ENCODE data around the gene BARHL2.

Gene BARHL2

DNA sequence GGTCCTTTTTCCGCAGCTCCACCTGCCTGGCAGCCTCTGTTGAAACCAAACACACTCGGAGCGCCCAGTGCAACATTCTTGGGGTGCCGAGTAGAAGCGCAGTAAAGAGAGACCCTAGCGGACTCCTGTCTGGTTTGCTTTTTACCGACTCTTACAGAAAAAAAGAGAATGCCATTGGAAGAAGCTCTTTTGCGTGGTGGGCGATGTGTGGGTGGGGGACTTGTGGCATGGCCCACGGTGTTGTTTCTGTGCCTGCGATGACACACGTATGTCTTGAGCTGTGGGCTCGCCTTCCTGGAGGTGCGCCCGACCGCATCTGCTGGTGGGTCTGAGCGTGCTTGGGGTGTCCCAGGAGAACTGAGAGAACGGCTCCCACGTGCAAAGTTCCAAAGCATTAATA, 7.3 kb upstream of the BARHL2 start:
- DNase-seq: no peak

DNA sequence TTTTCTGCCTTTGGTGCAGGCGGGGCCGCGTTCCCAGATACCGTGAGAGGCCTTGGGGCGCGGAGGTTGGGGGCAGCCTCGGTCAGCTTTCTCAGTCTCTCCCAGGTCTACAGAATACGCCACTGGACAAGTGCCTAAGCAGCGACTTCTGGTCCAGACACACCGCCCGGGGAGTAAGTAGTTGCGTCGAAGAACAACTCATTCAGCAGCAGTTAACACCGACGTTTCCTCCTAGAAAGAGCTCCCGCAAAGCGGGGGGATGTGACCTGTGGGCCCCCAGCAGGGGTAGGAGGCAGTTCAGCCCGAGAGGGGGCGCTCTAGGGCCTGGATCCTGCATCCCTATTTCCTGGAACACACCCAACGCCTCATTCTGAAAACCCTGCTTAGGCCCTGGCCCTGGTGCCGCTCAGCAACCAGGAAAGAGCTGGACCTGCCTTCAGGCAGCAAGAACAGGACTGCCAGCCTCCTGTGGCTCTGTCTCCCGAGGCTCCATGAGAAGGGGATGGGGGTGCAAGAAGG, 6.5 kb upstream of the BARHL2 start:
- DNase-seq: no peak

- no peak for DNase-seq
These were observed 5.9 kb upstream of the BARHL2 start for GRCh38 chr1:90722874-90723589.

- DNase-seq: peak; percentile 3
These were observed 4.4 kb upstream of the BARHL2 start for GRCh38 chr1:90721210-90722194.

DNA sequence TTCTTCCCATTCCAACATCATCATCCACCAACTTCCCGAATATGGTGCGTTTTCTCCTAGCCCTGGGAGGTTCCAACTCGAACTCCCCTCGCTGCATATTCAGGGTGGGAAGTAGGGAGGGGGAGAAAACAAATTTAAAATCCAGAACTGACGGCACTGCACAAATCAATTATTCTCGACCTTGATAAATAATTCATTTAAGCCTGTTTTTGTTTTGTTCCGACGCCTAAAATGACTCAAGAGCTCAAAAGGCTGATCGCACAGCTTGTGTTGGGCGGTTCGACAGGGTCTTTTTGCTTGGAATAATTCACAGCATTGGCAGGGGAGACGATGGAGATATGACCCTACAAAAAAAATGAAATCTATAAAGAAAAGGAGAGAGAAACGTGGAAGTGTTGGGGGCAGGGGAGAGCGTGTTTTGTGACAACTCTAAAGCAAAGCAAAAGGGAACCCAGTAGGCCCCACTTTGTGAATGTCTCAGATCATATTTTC, 3.1 kb upstream of the BARHL2 start:
- no peak for DNase-seq

DNA sequence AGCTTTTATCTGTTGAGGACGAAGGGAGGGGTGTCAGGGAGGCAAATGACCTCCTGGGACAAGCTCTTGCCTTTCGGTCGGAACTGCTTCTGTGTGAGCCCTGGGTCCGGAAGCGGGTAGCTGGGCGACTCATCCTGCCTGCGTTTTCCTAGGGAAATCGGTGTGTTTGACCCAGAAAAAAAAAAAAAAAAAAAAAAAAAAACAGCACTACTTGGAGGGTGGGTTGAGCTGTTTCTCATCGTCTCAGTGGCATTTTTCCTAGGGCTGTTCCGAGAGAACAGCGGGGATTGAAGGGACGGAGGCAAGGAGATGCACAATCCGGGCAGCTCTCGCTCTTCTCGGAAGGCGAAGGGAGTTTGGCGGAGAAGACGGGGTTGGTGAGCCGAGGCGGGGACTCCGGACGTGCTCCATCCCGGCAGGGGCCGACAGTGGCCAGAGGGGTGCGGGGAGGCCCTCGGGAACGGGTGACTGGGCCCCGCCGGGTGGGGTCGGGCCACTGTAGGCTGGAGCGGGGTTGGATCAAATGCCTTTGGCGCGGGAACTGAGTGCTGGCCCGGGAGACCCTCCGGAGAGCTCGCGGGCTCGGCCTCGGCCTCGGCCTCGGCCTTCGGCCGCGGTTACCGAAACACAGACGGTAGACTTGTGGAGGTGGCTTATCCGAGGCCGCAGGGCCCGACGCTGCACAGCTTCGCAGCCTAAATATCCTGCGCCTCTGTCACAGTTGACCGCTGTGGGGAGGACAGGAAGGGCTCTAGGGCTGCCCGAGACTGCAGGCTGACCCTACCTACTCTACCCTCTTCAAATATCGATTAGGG, 2.4 kb upstream of the BARHL2 start:
- DNase-seq: no peak

- no peak for DNase-seq
These were observed 1.6 kb upstream of the BARHL2 start for GRCh38 chr1:90718411-90719329.

DNA sequence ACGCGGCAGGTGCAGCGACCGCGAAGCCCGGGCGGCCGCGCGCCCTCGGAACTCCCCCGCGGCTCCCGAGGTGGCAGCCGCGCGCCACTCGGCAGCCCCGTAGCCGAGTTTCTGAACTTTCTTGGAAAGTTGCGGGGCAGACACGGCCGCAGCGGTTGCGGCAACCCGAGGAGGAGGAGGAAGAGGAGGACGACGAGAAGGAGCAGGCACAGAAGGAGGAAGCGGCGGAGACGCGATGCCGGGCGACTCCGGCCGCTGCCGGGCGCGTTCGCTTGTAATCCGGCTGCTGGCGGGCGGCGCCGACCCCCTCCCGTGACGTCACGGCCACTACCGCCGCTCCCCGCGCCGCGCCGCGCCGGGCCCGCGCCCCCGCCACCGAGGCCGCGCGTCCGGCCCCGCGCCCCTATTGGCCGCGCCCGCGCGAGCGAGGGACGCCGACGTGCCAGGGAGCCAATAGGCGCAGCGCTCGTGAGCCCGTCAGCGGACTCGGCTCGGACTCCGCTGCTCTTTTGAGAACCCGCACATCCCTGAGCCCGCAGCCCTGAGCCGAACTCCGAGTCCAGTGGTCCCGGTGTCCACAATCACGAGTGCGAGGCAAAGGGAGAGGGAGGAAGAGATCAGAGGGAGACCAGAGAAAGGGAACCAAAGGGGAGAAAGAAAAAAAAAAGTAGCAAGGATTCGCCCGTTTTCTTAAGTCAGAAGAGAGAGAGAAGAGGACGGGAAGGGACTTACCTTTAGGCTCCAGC, 736 bp upstream of the BARHL2 start:
- no peak for DNase-seq

DNA sequence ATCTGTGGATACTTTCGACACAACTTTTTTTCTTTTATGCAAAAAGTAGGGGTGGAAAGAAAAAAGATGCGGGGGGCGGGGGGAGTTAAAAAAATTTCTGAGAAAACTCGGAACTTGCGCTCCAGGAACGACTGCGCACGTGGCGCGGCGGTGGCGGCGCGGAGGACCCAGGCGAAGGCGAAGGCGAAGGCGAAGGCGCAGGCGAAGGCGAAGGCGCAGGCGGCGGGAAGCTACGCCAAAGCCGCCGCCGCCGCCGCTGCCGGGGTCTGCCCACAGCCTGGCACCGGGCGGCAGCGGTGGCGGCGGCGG, 208 bp upstream of the BARHL2 start:
- DNase-seq: no peak

DNA sequence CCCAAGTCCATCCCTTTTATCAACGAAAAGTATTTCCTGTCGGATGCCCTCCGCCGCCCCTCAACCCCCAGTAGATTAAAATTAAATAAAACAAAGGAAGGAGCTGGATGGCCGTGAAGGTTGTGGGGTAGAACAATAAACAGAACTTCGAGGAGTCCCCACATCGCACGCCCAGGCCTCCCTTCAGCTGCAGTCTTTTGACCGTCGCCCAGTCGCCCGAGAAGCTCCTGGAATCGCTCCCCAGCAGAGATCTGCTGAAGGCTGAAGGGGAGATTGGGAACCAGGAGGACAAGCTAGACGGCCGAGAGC, 905 bp downstream of the BARHL2 start:
- DNase-seq: no peak

DNA sequence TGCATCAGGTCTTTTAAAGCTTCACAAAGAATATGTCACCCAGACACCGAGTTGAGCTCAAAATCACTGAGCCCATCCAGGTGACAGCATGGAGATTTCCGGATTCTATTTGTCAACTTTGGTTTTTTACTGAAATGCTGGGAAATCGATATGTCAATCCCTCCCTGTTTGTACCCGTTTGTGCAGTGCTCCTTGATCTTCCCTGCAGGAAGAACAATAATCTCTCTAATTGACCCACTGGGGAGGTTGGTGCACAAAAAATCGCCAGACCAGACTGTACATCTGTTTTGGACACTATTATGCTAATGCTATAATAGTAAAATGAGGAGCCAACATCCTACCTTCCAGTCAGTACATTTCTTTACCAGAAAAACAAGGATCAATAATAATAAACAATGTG, 1.8 kb downstream of the BARHL2 start:
- no peak for DNase-seq

DNA sequence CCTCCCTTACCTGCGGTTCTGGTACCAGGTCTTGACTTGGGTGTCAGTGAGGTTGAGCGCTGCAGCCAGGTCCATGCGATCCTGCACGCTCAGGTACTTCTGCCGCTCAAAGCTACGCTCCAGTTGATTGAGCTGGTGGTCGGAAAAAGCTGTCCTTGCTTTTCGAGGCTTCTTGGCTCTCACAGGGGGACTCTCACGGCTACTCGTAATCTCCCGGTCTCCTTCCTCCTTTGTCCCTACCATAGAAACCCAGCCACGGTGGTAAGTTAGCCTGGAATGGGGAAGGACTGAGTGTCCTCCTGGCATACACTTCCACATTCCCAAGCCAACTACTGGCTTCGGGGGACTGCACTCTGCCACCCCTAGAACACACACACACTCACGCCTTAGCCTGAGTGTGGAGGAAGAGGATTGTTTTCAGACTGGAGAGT, 2.6 kb downstream of the BARHL2 start:
- DNase-seq: no peak

DNA sequence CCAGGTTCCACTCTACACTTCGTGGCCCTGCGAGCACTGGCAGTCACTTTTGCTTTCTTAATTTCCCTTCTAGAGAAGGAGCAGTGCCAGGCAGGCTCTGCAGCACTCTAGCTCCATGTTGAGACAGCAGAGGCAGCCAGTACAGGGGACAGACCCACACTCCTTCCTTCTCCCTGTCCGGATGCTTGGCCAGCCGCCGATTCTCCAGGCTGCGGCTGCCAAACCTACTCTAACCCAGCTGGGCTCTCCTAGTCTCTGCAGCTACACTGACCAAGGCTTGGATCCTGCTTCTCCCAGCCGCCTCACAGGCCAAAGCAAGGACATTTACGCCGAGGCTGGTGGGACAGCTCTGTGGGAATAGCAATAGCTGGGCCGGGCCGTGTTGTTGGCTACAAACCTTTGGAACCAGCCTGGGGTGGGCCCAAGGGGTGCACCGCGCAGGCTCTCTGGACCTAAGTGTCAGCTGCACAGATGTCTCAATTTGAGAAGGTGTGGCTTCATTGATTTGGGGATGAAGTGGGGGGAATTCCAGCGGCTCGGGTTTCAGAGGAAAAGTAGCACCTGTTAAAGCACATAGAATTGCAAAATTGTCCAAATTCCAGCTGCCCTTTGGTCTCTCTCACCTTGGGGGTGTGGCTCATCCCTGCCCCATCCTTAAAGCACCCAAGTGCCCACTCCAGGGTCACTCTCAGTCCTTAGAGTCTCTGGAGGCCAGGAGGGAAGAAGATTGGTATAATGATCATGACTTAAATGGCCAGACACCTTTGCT, 3.2 kb downstream of the BARHL2 start:
- no peak for DNase-seq

- DNase-seq: no peak
These were observed 4.0 kb downstream of the BARHL2 start for GRCh38 chr1:90712915-90713730.

GRCh38 chr1:90712153-90712856, 4.8 kb downstream of the BARHL2 start:
- no peak for DNase-seq

DNA sequence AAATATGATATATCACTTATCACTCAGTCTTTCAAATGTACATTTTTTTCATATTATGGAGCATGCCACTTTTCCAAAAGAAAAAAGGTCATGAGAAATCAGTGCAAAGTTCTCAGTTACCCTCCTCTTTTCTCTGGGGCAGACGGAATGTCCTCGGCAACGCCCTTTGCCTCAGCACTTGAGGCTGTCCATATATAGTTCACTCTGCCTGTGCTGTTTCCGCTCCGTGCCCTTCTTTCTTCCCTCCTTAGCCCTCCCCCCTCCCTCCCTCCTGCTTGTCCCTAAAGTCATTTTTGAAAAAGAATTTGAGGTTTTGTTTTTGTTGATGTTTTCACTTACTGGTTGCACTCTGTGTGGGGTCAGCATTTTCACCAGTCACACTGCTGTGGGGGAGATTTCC, 5.4 kb downstream of the BARHL2 start:
- no peak for DNase-seq

- DNase-seq: peak; percentile 6
These were observed 6.2 kb downstream of the BARHL2 start for GRCh38 chr1:90710579-90711536.

- no peak for DNase-seq
These were observed 7.6 kb downstream of the BARHL2 start for GRCh38 chr1:90709535-90709934.

Measured in DMS79 (cell line).